Caco-2 (cell line): ENCODE data around the gene WNK2. TPM values are rescaled to one million over a fixed set of nuclear protein-coding genes. Genes with fewer than 3 reads are reported as not detected.

Experiments
- BruUV-seq: library from RNA; stranded (reverse); fragments of 400-500 nt; replicated peaks from 2 replicates; lab custom pipeline; 2021; lab: Mats Ljungman, UMichigan
- CTCF ChIA-PET: fragments of 300-600 bp; sonication (Branson Sonifier 250); formaldehyde crosslinking; loops from one replicate; lab custom pipeline; 2022; ENCODE audit warnings: antibody characterized with exemption; lab: Charles Lee
- POLR2A ChIA-PET: fragments of 300-600 bp; sonication (Branson Sonifier 250); formaldehyde crosslinking; loops from one replicate; lab custom pipeline; 2022; ENCODE audit warnings: antibody characterized with exemption; lab: Charles Lee
- DNase-seq, 2 experiments: peaks; one replicate each; pipeline versions ENCODE4 v3.0.0 to v3.0.0-alpha.2; 2020 to 2022
- H3K27me3 ChIP-seq: replicated peaks from 2 replicates; pipeline ENCODE4 v1.6.0; 2011; ENCODE audit warnings: low read length; ENCODE audit not compliant: control insufficient read depth, insufficient read depth
- H3K36me3 ChIP-seq: 2 replicates; pipeline ENCODE4 v1.5.1; 2011; ENCODE audit warnings: low read length; ENCODE audit not compliant: control insufficient read depth, insufficient read depth
- H3K4me1 ChIP-seq: fragments of 250-450 bp; sonication (Bioruptor Pico); 2 replicates; pipeline ENCODE4 v1.5.1; 2020; ENCODE audit warnings: mild to moderate bottlenecking
- H3K4me3 ChIP-seq: 2 replicates; pipeline ENCODE4 v1.5.1; 2011; ENCODE audit warnings: low read depth, mild to moderate bottlenecking, control low read depth, low read length
- H3K9me3 ChIP-seq: fragments of 250-450 bp; sonication (Bioruptor Pico); 2 replicates; pipeline ENCODE4 v1.5.1; 2020; ENCODE audit warnings: mild to moderate bottlenecking, moderate library complexity
- H3K27ac Mint-ChIP-seq: one replicate; pipeline ENCODE4 v1.8.0; 2022; ENCODE audit warnings: mixed read lengths; ENCODE audit not compliant: unreplicated experiment
- H3K27me3 Mint-ChIP-seq: one replicate; pipeline ENCODE4 v1.8.0; 2022; ENCODE audit warnings: mixed read lengths; ENCODE audit not compliant: insufficient read depth, unreplicated experiment
- H3K36me3 Mint-ChIP-seq: one replicate; pipeline ENCODE4 v1.8.0; 2022; ENCODE audit warnings: mild to moderate bottlenecking, mixed read lengths; ENCODE audit not compliant: insufficient read depth, unreplicated experiment
- H3K4me1 Mint-ChIP-seq: one replicate; pipeline ENCODE4 v1.8.0; 2022; ENCODE audit warnings: low read depth, mixed read lengths; ENCODE audit not compliant: unreplicated experiment
- H3K4me3 Mint-ChIP-seq: one replicate; pipeline ENCODE4 v1.8.0; 2022; ENCODE audit warnings: mild to moderate bottlenecking, moderate library complexity, mixed read lengths; ENCODE audit not compliant: unreplicated experiment
- H3K9me3 Mint-ChIP-seq: one replicate; pipeline ENCODE4 v1.8.0; 2022; ENCODE audit warnings: mixed read lengths; ENCODE audit not compliant: unreplicated experiment
- intact Hi-C: fragments of 100-400 bp; cut with micrococcal nuclease; formaldehyde crosslinking; loops from one replicate; pipeline ENCODE4 v1.10.0; 2022; ENCODE audit not compliant: unreplicated experiment
- total RNA-seq: library from RNA; stranded (reverse); gene quantifications from 2 replicates; pipeline ENCODE4 v1.2.3, GENCODE V29; 2022
- TF ChIP-seq, protein P1 (sequence below), 2 experiments: fragments of 200-600 bp in 1 of 2; IDR thresholded peaks; 1 replicate in 1 of 2; 2 replicates in 1 of 2; pipeline versions ENCODE4 v1.5.1 to v1.8.0; 2011 to 2022; ENCODE audit warnings: antibody characterized with exemption in 1 of 2, control low read depth in 1 of 2, inconsistent platforms in 1 of 2, low read depth in 1 of 2, low read length in 1 of 2, mild to moderate bottlenecking in 1 of 2, moderate library complexity in 1 of 2; ENCODE audit not compliant: insufficient read depth in 1 of 2, severe bottlenecking in 1 of 2, unreplicated experiment in 1 of 2

The WNK2 gene
- total RNA-seq, 1 experiment from 2014 or later = 21.7 TPM

DNA sequence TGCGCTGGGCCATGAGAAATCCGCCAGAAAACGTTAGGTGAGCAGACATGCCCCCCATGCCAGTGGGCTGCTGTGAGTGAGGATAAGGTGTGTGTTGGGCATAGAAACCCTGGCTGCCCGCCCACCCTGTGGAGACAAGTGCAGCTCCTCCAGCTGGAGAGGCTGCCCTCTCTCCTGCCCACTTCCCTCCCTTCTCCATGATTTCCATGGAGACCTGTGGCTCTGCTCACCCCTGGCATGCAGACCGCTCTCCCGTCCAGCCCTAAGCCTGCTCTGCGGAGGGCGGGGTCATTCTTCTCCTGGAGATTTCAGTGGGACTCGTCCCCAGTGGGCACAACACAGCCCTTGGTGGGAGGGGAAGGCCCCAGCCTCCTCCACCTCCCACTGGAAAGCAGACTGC, 134.5 kb downstream of the WNK2 start:
- POLR2A ChIA-PET = no interaction called here
- intact Hi-C loops = no loop called here

DNA sequence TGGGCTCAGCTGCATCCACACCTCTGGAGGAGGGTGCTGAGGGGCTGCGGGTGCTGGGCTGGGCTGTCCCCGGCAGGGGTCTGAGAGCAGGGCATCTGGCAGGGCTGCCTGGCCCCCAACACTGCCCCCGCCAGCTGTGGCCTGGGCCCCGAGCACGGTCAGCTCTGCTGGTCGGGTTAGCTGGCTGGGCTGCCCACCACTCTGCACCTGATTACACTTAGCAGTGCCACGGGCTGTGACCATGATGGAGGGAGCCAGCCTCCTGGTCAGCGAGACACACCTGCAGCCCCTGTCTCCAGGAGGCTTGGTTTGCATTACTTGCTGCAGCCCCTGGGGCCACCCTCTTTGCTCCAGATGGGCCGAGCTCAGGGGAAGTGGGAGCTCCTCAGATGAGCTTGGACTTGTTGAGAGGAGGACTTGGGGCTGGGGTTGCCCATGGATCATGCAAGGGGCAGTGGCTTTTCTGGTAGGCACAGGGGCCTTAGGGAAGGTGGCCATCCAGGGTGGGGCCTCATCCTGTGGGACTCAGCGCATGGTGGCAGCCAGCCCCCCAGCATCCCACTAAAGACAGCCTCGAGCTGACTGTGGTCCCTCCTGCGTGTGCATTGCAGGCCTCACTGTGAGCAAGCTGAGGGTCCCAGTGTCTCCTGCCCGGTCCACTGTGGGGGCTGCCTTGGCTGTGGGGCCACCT, 135.5 kb downstream of the WNK2 start:
- TF ChIP-seq, protein P1, sequence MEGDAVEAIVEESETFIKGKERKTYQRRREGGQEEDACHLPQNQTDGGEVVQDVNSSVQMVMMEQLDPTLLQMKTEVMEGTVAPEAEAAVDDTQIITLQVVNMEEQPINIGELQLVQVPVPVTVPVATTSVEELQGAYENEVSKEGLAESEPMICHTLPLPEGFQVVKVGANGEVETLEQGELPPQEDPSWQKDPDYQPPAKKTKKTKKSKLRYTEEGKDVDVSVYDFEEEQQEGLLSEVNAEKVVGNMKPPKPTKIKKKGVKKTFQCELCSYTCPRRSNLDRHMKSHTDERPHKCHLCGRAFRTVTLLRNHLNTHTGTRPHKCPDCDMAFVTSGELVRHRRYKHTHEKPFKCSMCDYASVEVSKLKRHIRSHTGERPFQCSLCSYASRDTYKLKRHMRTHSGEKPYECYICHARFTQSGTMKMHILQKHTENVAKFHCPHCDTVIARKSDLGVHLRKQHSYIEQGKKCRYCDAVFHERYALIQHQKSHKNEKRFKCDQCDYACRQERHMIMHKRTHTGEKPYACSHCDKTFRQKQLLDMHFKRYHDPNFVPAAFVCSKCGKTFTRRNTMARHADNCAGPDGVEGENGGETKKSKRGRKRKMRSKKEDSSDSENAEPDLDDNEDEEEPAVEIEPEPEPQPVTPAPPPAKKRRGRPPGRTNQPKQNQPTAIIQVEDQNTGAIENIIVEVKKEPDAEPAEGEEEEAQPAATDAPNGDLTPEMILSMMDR (IDR thresholded peaks at IDR 0.05; ENCODE audit: insufficient read depth in 1 of 2, low read depth in 1 of 2, low read length in 1 of 2, severe bottlenecking in 1 of 2, unreplicated experiment in 1 of 2) = no peak
- no peaks in the 10 kb centered on the region for H3K9me3 ChIP-seq
- no peaks in the 10 kb centered on the region for H3K27me3 Mint-ChIP-seq
- H3K27ac Mint-ChIP-seq = no peak overlapping the region
- POLR2A ChIA-PET = no interaction called here
- CTCF ChIA-PET = no interaction called here
- no peaks in the 10 kb centered on the region for H3K9me3 Mint-ChIP-seq
- intact Hi-C loops = no loop called here
- no peak for DNase-seq
- H3K36me3 Mint-ChIP-seq = peaks cover 4% of the 10 kb centered on the region
- H3K36me3 ChIP-seq = no peaks in the 10 kb centered on the region
- BruUV-seq = no TSS peak
- peaks cover 6% of the 10 kb centered on the region; the same call in 1 of the 2 replicates for H3K4me1 ChIP-seq
- peaks cover 8% of the 10 kb centered on the region for H3K4me1 Mint-ChIP-seq
- no peak overlapping the region for H3K4me3 Mint-ChIP-seq
- no peak overlapping the region for H3K4me3 ChIP-seq
- no peaks in the 10 kb centered on the region for H3K27me3 ChIP-seq

More for the DNA sequence above, 134.5 kb downstream of the WNK2 start:
- TF ChIP-seq, protein P1 (IDR thresholded peaks at IDR 0.05; ENCODE audit: insufficient read depth in 1 of 2, low read depth in 1 of 2, low read length in 1 of 2, severe bottlenecking in 1 of 2, unreplicated experiment in 1 of 2) = no peak
- Histone ChIP-seq H3K36me3 (no peaks in the 10 kb centered on the region), H3K9me3 (no peaks in the 10 kb centered on the region), H3K4me3 (no peak overlapping the region), H3K27me3 (no peaks in the 10 kb centered on the region), H3K4me1 (peaks cover 10% of the 10 kb centered on the region)
- no TSS peak for BruUV-seq
- Mint-ChIP-seq H3K9me3 (no peaks in the 10 kb centered on the region), H3K27ac (no peak overlapping the region), H3K27me3 (no peaks in the 10 kb centered on the region), H3K4me3 (no peak overlapping the region), H3K36me3 (no peaks in the 10 kb centered on the region), H3K4me1 (peaks cover 8% of the 10 kb centered on the region)
- CTCF ChIA-PET = no interaction called here
- no peak for DNase-seq

DNA sequence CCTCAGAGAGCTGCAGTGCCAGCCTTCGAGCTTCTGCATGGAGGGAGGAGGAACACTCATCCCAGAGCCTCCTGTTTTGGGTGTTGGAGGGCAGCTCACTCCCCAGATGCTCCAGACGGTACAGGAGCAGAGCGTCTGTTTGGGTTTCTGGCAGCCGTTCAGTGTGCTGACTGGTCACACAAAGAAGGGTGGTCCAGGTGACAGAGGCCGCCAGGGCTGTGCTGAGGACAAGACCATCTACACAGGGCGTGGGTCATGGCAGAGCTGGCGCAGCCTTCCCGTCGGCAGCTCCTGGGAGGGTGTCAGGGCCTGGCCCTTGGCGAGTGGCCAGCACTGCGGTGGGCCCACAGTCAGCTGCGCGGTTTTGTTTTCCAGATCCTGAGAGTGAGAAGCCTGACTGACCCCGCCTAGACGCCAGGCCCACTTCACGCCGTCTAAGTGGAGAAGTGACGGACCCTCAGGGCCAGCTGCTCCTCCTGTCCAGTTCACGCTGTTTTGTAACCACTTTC, 136.1 kb downstream of the WNK2 start:
- no peak overlapping the region for H3K4me3 ChIP-seq
- peaks cover 8% of the 10 kb centered on the region for H3K4me1 Mint-ChIP-seq
- H3K27me3 Mint-ChIP-seq = no peaks in the 10 kb centered on the region
- CTCF ChIA-PET = no interaction called here
- no peaks in the 10 kb centered on the region for H3K9me3 ChIP-seq
- no peaks in the 10 kb centered on the region for H3K27me3 ChIP-seq
- intact Hi-C loops = no loop called here
- peaks cover 5% of the 10 kb centered on the region for H3K36me3 Mint-ChIP-seq
- POLR2A ChIA-PET = no interaction called here
- no peaks in the 10 kb centered on the region for H3K36me3 ChIP-seq
- H3K4me1 ChIP-seq = peaks cover 6% of the 10 kb centered on the region; the same call in 1 of the 2 replicates
- H3K4me3 Mint-ChIP-seq = no peak overlapping the region
- TF ChIP-seq, protein P1 (IDR thresholded peaks at IDR 0.05; ENCODE audit: insufficient read depth in 1 of 2, low read depth in 1 of 2, low read length in 1 of 2, severe bottlenecking in 1 of 2, unreplicated experiment in 1 of 2) = no peak
- no peak overlapping the region for H3K27ac Mint-ChIP-seq
- no TSS peak for BruUV-seq
- no peak for DNase-seq
- H3K9me3 Mint-ChIP-seq = no peaks in the 10 kb centered on the region
